KOPT-K1 (cell line): ENCODE results near the gene ETFBKMT.
A peak's percentile ranks its signal among the peaks of the same experiment; 100 is the strongest.

Source experiments
- H3K27ac ChIP-seq: fragments of 200-600 bp; sonication (generic); 2 replicates; pipeline ENCODE4 v1.5.1; 2016; ENCODE audit warnings: antibody characterized with exemption, mild to moderate bottlenecking, low read depth, low read length; ENCODE audit not compliant: poor library complexity, severe bottlenecking
- H3K36me3 ChIP-seq: fragments of 200-600 bp; sonication (generic); 2 replicates; pipeline ENCODE4 v1.5.1; 2017; ENCODE audit warnings: antibody characterized with exemption, mild to moderate bottlenecking, low read length, moderate library complexity; ENCODE audit not compliant: insufficient read depth
- H3K9me3 ChIP-seq: fragments of 200-600 bp; sonication (generic); 2 replicates; pipeline ENCODE4 v1.5.1; 2017; ENCODE audit warnings: antibody characterized with exemption, low read length, mild to moderate bottlenecking; ENCODE audit not compliant: insufficient read depth, poor library complexity, severe bottlenecking

The ETFBKMT gene, protein sequence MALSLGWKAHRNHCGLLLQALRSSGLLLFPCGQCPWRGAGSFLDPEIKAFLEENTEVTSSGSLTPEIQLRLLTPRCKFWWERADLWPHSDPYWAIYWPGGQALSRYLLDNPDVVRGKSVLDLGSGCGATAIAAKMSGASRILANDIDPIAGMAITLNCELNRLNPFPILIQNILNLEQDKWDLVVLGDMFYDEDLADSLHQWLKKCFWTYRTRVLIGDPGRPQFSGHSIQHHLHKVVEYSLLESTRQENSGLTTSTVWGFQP

DNA sequence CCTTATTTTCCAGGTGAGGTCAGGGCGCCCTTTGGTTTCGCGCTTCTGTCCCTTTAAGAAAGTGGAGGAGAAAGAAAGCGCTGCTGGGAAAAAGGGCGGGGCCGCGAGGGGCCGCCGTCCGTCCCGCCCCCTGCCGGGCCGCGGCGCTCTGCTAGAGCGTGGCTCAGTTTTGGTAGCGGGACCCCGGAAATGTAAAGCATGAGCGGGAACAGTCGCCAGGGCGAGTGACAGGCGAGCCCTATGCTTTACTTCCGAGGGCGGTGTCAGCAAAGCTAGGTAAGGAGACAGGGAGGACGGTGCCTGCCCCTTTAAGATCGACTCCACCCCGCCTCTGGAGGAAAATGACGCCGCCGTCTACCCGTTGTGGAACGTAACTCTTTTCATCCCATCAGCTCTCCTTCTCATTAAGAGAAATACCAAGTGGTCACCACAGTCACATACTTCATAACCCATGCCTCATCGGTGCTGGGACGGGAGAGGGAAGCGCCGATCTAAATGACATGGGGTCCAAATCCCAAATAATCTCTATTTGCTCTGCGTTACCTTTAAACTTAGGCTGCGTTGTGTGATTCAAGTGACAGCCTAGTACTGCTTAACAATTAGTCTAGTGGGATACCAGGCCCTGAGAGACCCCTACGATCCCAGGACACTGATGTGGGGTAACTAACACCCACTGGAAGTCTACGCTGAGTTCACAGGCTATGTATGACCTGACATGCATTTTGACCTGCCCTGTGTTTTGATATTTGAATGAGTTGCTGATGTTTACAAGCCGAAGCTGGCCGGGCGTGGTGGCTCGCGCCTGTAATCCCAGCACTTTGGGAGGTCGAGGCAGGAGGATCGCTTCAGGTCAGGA lies at the start of gene ETFBKMT:
ETFBKMT (plus strand) TSS at position 602 of the 856 bp plus-strand sequence. CDS start 2,266 bp downstream, outside the sequence.
- no peaks in the 10 kb centered on the region for H3K36me3 ChIP-seq

DNA sequence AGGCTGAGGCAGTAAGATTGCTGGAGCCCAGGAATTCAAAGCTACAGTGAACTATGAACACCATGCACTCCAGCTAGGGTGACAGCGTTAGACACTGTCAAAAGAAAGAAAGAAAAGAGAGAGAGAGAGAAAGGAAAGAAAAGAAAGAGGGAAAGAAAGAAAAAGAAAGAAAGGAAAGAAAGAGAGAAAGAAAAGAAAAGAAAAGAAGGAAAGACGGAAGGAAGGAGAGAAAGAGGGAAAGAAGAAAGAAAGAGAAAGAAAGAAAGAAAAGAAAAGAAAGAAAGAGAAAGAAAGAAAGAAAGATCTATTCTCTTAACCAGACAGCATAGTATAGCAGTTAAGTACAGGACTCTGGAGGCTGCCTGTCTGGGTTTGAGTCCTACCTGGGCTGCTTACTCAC lies 46.7 kb upstream of the ETFBKMT start:
- H3K36me3 ChIP-seq, result no peaks in the 10 kb centered on the region
- H3K27ac ChIP-seq, result no peak overlapping the region
- peaks cover 6% of the 10 kb centered on the region for H3K9me3 ChIP-seq

More for the DNA sequence above, at the start of gene ETFBKMT:
- H3K9me3 ChIP-seq, result no peaks in the 10 kb centered on the region
- peak within 1 kb of the TSS; percentile 79 for H3K27ac ChIP-seq

DNA sequence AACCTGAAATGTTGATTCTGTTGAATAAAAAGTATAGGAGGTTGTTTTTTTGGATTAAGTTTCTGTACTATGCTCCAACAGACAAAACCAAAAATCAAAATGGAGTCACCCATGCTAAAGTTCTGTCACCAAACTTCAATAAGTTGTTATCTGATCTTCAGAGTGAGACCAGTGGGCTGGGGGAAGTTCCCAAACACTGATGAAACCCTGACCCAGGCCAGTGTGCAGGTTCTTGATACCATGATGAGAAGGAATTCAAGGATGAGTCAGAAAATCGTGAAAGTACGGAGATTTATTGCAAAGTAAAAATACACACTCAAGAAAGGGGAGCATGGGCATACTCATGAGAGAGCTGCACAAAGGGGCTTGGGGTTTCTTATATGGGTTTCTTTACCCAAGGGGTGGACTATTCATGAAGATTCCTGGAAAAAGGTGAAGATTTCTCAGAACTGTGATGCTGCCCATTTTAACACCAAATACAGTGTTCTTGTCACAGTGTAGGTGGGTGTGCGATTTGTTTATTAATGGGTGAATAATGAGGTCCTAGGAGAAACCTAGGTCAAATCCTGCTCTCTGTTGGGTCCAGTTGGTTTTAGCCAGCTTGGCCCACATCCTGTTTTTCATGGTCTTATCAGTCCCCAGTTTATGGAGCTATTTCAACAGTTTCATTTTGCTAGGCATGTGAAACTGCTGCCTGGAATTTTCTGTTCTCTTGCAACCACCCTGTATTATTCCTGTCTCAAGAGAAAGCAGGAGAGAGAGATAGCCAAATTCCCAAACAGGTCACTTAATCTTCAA lies 41.1 kb upstream of the ETFBKMT start:
- Histone ChIP-seq H3K27ac (no peak overlapping the region), H3K9me3 (no peaks in the 10 kb centered on the region), H3K36me3 (no peaks in the 10 kb centered on the region)

DNA sequence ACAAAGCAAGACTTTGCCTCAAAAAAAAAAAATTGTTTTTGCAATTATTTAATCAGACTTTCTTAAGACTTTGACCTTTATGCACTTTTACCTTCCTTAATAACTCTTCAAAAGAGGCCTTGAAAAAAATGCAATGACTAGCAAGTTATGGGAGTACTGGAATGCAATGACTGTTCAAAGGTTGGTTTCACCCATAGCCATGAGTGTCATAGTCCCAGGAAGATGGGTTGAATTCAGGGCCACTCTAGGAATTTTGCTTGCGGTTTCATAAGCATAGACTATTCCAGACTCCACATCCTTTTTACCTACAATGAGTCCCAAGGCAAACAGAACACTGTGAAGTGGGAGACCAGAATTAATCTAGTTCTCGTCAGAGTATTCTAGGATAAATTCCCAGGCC lies 39.2 kb upstream of the ETFBKMT start:
- Histone ChIP-seq H3K27ac (no peak overlapping the region), H3K36me3 (no peaks in the 10 kb centered on the region), H3K9me3 (no peaks in the 10 kb centered on the region)

DNA sequence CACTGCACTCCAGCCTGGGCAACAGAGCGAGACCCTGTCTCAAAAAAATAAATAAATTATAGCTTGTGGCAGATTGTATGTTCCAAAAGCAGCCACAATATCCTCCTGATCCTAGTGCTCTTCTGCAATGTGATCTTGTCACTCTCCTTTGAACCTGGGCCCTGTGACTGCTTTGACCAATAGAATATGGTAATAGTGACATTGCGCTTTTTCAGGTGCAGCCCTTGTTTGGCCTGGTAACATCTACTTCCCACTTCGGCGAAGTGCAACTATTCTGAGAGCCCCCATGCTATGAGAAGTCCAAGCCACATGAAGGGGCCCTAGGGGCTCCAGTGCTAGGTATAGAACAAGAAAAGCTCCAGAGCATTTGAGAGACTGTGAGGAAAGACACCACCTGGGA lies 37.5 kb upstream of the ETFBKMT start:
- Histone ChIP-seq H3K9me3 (no peaks in the 10 kb centered on the region), H3K27ac (no peak overlapping the region), H3K36me3 (no peaks in the 10 kb centered on the region)

DNA sequence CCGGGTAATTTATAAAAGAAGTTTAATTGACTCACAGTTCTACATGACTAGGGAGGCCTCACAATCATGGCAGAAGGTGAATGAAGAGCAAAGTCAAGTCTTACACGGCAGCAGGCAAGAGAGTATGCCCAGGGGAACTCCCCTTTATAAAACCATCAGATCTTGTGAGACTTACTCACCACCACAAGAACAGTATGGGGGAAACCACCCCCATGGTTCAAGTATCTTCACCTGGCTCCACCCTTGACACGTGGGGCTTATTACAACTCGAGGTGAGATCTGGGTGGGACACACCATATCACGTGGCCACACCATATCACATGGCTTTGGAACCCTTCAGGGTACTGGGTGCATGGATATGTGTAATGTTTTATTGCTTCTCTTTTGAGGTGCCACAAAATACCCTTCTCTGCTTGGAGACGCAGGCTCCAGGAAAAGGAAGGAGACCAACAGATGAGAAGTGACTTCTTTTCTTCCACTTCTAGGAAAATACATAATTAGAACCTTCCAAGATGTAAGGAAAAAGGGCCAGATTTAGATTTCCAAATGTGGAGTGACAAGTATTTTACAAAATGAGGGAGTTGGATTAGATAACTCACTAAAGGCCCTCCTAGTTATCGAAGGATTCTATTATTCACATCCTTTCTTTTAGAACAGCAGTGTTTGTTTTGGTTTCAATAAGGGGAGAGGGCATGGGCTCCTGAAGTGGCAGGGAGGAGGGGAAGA lies 33.1 kb upstream of the ETFBKMT start:
- Histone ChIP-seq H3K27ac (no peak overlapping the region), H3K9me3 (no peaks in the 10 kb centered on the region), H3K36me3 (no peaks in the 10 kb centered on the region)

DNA sequence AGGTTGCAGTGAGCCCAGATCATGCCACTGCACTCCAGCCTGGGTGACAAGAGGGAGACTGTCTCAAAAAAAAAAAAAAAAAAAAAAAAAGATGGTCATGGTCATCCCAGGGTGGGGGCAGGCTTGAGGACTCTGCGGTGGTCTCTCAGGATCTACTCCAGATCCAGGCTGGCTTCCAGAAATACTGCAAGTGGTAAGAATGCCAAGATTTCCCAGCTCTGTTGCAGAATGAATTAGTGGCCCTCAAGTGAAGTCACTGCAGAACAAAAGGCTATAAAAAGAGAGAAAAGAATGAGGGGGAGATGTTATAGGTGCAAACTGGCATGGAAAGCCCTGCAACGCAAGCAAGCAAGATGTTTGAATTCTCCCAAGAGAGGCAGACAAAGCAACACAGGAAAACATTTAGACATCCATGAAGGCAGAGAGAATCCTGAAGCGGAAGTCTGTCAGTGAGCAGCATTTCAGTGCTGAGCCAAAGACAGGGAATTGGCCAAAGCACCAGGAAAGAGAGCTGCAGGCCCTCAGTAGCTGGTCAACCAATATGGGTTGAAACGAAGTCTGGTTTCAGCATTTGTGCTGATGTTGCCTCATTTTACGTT lies 31.9 kb upstream of the ETFBKMT start:
- no peak overlapping the region for H3K27ac ChIP-seq
- no peaks in the 10 kb centered on the region for H3K9me3 ChIP-seq
- H3K36me3 ChIP-seq, result no peaks in the 10 kb centered on the region

DNA sequence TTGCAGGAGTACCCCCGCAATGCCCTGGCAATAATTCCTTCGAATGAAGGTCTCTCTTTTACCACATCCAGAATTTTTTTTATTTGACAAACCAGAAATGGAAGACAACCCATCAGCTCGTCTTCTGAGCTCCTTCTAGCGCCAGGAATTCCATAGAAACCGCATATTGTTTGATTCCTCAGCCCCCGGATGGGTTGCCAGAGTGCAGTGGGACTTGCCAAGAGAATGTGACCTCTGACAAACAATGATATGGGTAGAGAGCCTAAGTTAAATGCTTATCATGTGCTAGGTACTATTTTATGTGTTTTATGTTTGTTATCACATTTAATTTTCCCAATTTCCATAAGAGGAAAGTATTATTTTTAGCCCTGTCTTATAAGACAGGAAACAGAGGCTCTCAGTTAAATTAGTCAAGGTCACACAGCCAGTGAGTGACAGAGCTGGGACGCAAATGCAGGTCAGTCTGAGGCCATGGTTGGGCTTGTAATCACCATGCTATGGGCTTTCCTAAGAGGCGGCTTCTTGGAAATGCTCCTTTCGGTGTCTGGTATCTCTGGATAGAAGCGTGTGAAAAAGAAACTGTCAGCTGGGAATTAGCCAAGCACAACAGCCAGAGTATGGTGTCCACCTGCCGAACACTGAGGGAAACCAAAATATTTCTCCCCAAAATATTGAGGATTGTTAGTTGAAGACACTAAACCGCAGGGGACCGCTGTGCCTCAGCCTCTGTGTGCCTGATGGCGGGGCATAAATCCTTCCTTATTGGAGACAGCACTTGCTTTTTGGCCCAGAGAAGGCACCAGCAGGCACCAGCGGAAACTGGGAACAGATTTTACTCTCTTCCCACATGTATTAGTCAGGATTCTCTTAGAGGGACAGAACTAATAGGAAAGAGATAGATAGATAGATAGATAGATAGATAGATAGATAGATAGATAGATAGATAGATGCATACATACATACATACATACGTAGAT lies 29.4 kb upstream of the ETFBKMT start:
- no peak overlapping the region for H3K27ac ChIP-seq
- no peaks in the 10 kb centered on the region for H3K9me3 ChIP-seq
- no peaks in the 10 kb centered on the region for H3K36me3 ChIP-seq

DNA sequence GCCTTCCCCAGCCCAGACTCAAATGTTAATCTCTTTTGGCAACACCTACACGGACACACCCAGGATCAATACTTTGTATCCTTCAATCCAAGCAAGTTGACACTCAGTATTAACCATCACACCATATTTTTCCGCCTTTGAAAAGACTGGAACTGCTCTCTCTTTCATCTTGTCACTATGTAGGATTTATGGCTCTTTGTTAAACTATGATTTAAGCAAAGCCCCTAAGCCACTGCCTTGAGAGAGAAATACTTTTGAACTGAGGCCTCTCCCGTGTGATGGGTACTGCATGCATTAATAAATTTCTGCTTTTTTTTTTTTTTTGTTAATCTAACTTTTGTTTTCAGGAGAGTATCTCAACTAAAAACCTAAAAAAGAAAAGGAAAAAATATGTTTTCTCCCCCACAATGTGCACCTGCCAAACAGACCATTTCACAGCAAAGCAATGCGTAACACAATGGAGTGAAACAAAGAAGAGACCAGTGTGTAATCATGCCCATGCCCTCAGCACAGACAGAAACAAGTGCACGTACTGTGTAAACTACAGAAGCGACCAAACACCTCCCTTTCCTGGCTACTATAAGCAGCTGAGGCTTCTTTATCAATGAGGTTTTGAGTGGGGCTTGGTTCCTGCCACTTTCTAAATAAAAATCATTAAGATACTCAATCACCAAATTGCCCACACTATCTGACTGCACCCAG lies 28.3 kb upstream of the ETFBKMT start:
- Histone ChIP-seq H3K9me3 (no peaks in the 10 kb centered on the region), H3K36me3 (no peaks in the 10 kb centered on the region), H3K27ac (no peak overlapping the region)

DNA sequence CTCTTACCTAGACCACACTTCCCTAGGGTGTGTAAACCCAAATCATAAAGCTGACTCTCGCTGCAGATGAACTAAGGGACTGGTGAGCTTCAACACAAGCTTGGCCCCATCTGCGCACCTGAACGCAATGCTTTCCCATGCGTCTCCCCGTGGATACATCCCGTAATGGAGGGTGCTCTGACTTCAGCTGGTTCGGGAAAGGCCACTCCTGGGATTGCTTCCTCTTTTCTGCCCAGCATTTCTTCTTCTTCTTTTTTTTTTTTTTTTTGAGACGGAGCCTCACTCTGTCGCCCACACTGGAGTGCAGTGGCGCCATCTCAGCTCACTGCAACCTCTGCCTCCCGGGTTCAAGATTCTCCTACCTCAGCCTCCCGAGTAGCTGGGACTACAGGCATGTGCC lies 27.7 kb upstream of the ETFBKMT start:
- Histone ChIP-seq H3K9me3 (no peaks in the 10 kb centered on the region), H3K36me3 (no peaks in the 10 kb centered on the region), H3K27ac (no peak overlapping the region)

DNA sequence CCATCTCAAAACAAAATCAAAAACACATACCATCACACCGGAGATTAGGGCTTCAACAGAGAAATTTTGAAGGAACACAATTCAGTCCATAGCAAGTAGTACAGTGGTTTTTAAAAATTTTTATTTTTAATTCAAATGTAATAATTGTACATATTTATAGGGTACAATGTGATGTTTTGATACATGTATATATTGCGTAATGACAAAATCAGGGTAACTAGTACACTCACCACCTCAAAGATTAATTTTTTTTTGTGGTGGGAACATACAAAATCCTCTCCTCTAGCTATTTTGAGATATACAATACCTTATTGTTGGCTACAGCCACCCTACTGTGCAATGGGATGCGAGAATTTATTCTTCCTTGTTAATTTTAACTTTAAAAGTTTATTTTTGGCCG lies 26.0 kb upstream of the ETFBKMT start:
- H3K36me3 ChIP-seq, result no peaks in the 10 kb centered on the region
- no peaks in the 10 kb centered on the region for H3K9me3 ChIP-seq
- H3K27ac ChIP-seq, result no peak overlapping the region

DNA sequence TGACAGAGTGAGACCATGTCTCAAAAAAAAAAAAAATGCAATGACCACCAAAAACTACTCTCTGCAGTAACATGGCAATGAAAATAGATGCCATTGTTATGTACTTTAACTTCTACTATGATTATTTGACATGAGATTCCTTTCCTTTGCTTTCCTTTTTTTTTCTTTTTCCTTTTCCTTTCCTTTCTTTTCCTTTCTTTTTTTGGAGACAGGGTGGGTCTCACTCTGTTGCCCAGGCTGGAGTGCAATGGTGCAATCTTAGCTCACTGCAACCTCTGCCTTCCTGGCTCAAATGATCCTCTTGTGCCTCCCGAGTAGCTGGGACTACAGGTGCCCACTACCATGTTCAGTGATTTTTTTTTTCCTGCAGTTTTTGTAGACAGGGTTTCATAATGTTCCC lies 24.9 kb upstream of the ETFBKMT start:
- Histone ChIP-seq H3K9me3 (no peaks in the 10 kb centered on the region), H3K27ac (no peak overlapping the region), H3K36me3 (no peaks in the 10 kb centered on the region)

DNA sequence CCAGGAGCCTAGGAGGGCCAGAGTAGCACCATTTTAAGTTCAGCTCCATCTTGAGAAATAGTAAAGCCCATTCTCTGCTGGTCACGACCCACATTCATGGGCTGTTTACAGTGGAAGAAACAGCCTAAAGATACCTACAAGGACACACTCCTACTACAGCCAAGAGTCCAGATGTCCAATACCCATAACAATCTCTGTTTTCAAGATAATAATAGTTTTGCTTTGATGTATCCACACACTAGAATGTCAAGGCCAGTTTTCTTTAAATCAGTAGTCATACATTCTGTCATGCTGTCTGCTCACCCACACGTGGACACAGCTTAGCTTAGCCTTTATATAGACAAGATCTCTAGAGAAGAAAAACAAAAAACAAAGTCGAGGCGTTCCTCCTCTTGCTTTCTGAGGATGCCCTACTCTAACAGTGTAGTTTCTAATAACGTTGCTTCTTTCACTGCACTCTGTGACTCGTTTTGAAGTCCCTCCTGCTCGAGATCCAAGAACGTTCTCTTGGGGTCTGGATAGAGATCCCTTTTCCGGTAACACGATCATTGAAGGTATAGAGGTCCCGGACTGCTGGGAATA lies 17.9 kb upstream of the ETFBKMT start:
- H3K9me3 ChIP-seq, result no peaks in the 10 kb centered on the region

More for the DNA sequence above, 17.9 kb upstream of the ETFBKMT start:
- H3K36me3 ChIP-seq, result no peaks in the 10 kb centered on the region
- H3K27ac ChIP-seq, result no peak overlapping the region
